PC-9 (cell line): ENCODE data around the gene SPRYD3.

Experiments
- EZH2 ChIP-seq: fragments of 200-600 bp; sonication (generic); IDR thresholded peaks from 2 replicates; pipeline ENCODE4 v1.8.0; 2017; ENCODE audit warnings: antibody characterized with exemption, low read depth
- TF ChIP-seq, protein P1 (sequence below): fragments of 200-600 bp; sonication (generic); conservative IDR thresholded peaks from 2 replicates; pipeline ENCODE4 v1.6.1; 2017; ENCODE audit warnings: mixed run types, antibody characterized with exemption, mild to moderate bottlenecking, moderate library complexity

DNA sequence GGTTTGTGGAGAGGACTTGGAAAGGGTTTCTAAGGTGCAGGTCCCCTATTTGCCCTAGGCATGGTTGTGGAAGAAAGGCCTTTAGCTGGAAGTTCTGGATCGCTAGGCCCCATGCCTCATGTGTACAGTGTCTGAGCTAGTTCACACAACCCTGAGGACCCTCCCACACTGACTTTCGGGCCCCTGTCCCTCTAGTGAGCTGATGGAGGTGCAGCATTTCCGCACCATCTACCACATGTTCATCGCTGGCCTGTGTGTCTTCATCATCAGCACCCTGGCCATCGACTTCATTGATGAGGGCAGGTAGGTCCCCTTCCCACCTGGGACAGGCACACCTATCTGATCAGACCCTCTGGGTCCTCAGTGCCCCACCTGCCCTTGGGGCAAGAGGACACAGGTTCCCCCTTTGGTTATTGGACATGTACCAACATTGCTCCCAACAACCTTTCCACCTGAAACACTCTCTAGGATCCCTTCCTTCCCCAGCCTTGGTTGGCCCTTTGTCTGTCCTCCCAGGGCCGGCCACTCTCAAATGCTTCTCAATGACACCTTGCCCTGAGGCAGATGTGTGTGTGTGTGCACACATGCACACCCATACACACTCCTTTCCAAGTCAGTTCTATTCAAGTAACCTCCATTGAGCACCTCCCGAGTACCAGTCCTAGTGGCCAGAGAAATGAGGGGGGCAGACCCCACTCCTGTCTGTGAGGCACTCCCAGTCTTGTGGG is 26.7 kb upstream of the SPRYD3 start:
- no peak for TF ChIP-seq EZH2
- TF ChIP-seq, protein P1, sequence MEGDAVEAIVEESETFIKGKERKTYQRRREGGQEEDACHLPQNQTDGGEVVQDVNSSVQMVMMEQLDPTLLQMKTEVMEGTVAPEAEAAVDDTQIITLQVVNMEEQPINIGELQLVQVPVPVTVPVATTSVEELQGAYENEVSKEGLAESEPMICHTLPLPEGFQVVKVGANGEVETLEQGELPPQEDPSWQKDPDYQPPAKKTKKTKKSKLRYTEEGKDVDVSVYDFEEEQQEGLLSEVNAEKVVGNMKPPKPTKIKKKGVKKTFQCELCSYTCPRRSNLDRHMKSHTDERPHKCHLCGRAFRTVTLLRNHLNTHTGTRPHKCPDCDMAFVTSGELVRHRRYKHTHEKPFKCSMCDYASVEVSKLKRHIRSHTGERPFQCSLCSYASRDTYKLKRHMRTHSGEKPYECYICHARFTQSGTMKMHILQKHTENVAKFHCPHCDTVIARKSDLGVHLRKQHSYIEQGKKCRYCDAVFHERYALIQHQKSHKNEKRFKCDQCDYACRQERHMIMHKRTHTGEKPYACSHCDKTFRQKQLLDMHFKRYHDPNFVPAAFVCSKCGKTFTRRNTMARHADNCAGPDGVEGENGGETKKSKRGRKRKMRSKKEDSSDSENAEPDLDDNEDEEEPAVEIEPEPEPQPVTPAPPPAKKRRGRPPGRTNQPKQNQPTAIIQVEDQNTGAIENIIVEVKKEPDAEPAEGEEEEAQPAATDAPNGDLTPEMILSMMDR: no peak
